OCI-LY1 (cell line): ENCODE data around the gene PEX5L.
A peak's percentile ranks its signal among the peaks of the same experiment; 100 is the strongest.

Experiments used
- H2AFZ ChIP-seq: fragments of 200-600 bp; sonication (generic), shearing (Covaris generic); 2 replicates; pipeline ENCODE4 v1.6.0; 2014; ENCODE audit warnings: antibody characterized with exemption, mild to moderate bottlenecking, low read length
- H3F3A ChIP-seq: fragments of 200-600 bp; sonication (generic), shearing (Covaris generic); 2 replicates; pipeline ENCODE4 v1.6.0; 2014; ENCODE audit warnings: mild to moderate bottlenecking, antibody characterized with exemption, low read length, moderate library complexity; ENCODE audit not compliant: insufficient read depth
- H3K27ac ChIP-seq: fragments of 200-600 bp; sonication (generic); 2 replicates; pipeline ENCODE4 v1.5.1; 2014; ENCODE audit warnings: low read length, mixed run types, mild to moderate bottlenecking, low read depth; ENCODE audit not compliant: poor library complexity, severe bottlenecking
- H3K27me3 ChIP-seq: fragments of 200-600 bp; sonication (generic); 2 replicates; pipeline ENCODE4 v1.6.0; 2014; ENCODE audit warnings: antibody characterized with exemption, mild to moderate bottlenecking, low read length, moderate library complexity; ENCODE audit not compliant: insufficient read depth
- H3K36me3 ChIP-seq: fragments of 200-600 bp; sonication (generic); 2 replicates; pipeline ENCODE4 v1.6.1; 2014; ENCODE audit warnings: mild to moderate bottlenecking, antibody characterized with exemption, low read length, moderate library complexity, mixed read lengths; ENCODE audit not compliant: insufficient read depth
- H3K4me1 ChIP-seq: fragments of 200-600 bp; sonication (generic); 2 replicates; pipeline ENCODE4 v1.5.1; 2014; ENCODE audit warnings: mild to moderate bottlenecking, low read length, moderate library complexity; ENCODE audit not compliant: insufficient read depth, severe bottlenecking
- H3K4me2 ChIP-seq: fragments of 200-600 bp; sonication (generic), shearing (Covaris generic); 2 replicates; pipeline ENCODE4 v1.6.1; 2014; ENCODE audit warnings: low read length
- H3K4me3 ChIP-seq: fragments of 200-600 bp; sonication (generic); 2 replicates; pipeline ENCODE4 v1.5.1; 2014; ENCODE audit warnings: low read length, low read depth, mild to moderate bottlenecking, mixed read lengths; ENCODE audit not compliant: poor library complexity, severe bottlenecking
- H3K79me2 ChIP-seq: fragments of 200-600 bp; shearing (Covaris generic); 2 replicates; pipeline ENCODE4 v1.6.1; 2016; ENCODE audit warnings: mixed run types, low read length, mixed read lengths; ENCODE audit not compliant: insufficient read depth
- H3K9ac ChIP-seq: fragments of 200-600 bp; sonication (generic), shearing (Covaris generic); 2 replicates; pipeline ENCODE4 v1.6.1; 2014; ENCODE audit warnings: mild to moderate bottlenecking, low read length, mixed read lengths
- H3K9me2 ChIP-seq: fragments of 200-600 bp; sonication (generic), shearing (Covaris generic); 2 replicates; pipeline ENCODE4 v1.6.1; 2014; ENCODE audit warnings: low read depth, mild to moderate bottlenecking, low read length, mixed read lengths
- H3K9me3 ChIP-seq: fragments of 200-600 bp; shearing (Covaris generic); 2 replicates; pipeline ENCODE4 v1.6.1; 2014; ENCODE audit warnings: low read length, mixed read lengths
- H4K20me1 ChIP-seq: fragments of 200-600 bp; sonication (generic), shearing (Covaris generic); 2 replicates; pipeline ENCODE4 v1.6.0; 2016; ENCODE audit warnings: mild to moderate bottlenecking, low read length; ENCODE audit not compliant: insufficient read depth
- CTCF ChIP-seq: fragments of 200-600 bp; sonication (generic), shearing (Covaris generic); IDR thresholded peaks from 2 replicates; pipeline ENCODE4 v1.5.1; 2017; ENCODE audit warnings: mild to moderate bottlenecking, antibody characterized with exemption, low read length, moderate library complexity, mixed read lengths
- EZH2 ChIP-seq: fragments of 200-600 bp; sonication (generic), shearing (Covaris generic); IDR thresholded peaks from 2 replicates; pipeline ENCODE4 v1.8.0; 2017; ENCODE audit warnings: borderline replicate concordance, mixed run types, mild to moderate bottlenecking, antibody characterized with exemption, low read length, moderate library complexity, mixed read lengths

PEX5L gene

DNA sequence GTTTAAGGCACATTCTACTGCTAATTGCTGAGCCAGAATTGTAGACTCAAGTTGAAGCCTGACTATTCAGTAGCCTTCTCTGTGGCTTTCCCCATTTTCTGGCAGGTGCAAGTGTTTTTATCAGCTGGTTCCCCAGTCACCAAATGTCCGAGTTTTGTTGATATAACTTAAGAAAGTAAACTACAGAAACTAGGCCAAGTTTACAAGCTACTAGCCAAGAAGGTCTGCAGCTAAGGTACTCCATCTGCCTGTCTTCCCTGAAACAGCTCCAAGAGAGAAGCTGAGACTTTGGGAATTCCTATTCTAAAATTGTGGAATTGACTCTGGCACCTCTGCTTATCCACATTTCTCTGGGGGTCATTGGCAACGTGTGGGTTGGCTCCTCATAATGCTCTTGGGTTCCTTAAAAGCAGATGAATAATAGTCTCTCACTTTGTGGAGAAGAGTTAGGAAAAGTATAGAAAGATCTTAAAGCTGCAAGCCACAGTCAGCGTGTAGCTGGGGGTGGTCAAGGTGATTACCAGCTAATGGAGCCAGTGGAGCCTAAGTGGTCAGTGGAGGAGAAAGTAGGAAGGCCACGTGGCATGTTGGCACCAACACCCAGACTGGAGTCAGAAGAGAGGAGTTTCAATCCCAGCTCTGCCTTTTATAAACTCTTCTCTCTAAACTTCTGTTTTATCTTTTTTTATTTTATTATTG lies 128.8 kb downstream of the PEX5L start:
- Histone ChIP-seq H3F3A (no peaks in the 10 kb centered on the region), H2AFZ (no peak overlapping the region), H3K4me3 (no peak overlapping the region), H3K9me2 (no peaks in the 10 kb centered on the region), H3K4me1 (no peaks in the 10 kb centered on the region), H3K27me3 (no peaks in the 10 kb centered on the region), H3K9ac (no peak overlapping the region), H3K4me2 (no peak overlapping the region), H3K79me2 (no peaks in the 10 kb centered on the region), H3K27ac (no peak overlapping the region), H3K36me3 (no peaks in the 10 kb centered on the region), H3K9me3 (no peaks in the 10 kb centered on the region), H4K20me1 (no peaks in the 10 kb centered on the region)
- TF ChIP-seq EZH2 (no peak), CTCF (no peak)

DNA sequence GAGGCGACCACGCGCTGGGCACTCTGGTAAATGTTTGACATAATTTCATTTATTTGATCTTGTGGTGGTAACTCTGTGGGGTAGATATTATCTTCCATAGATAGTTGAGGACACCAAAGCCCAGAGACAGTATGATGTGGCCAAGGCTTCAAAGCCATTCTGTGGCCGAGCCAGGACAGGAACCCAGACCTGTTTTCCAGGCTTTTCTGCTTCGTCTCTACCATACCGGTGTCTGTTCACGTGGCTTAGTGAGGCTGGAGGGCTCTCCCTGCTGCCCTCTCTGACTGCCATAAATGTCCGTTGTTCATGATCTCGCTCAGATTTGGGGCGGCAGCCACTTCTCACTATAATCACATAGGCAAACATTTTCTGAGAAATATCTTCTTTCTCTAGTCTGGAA lies 134.7 kb downstream of the PEX5L start:
- H3K9me3 ChIP-seq, result no peaks in the 10 kb centered on the region
- H3K79me2 ChIP-seq, result no peaks in the 10 kb centered on the region
- H3K27me3 ChIP-seq, result no peaks in the 10 kb centered on the region
- H3K4me3 ChIP-seq, result no peak overlapping the region
- no peak for TF ChIP-seq EZH2
- no peak overlapping the region for H3K27ac ChIP-seq
- no peaks in the 10 kb centered on the region for H4K20me1 ChIP-seq
- peaks cover 10% of the 10 kb centered on the region for H3K4me1 ChIP-seq
- no peaks in the 10 kb centered on the region for H3K36me3 ChIP-seq
- H3K9ac ChIP-seq, result no peak overlapping the region
- H3K4me2 ChIP-seq, result no peak overlapping the region
- peak overlapping the region; percentile 4; the same call in 1 of the 2 replicates for H2AFZ ChIP-seq
- no peaks in the 10 kb centered on the region for H3K9me2 ChIP-seq
- no peaks in the 10 kb centered on the region for H3F3A ChIP-seq

DNA sequence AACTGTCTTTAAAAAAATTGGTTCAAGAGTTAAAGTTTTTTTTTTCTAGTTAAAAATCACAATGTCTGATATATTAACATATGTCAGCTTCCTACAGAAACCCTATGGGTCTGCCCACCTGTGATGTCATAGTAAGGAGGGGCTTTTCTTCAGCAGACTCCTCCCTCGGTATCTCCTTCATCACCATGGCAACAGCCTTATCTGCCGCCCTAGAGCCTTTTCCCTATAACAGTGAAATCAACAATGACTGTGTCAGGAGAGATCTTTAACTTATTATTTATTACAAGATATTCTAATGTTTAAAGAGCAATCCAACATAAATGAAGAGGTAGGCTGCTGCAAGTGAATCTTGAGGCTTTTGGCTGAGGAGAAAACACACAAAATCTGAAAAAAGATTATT lies 138.7 kb downstream of the PEX5L start:
- H3K4me3 ChIP-seq, result no peak overlapping the region
- no peak overlapping the region for H3K9ac ChIP-seq
- H3K9me3 ChIP-seq, result no peaks in the 10 kb centered on the region
- H4K20me1 ChIP-seq, result no peaks in the 10 kb centered on the region
- peaks cover 10% of the 10 kb centered on the region for H3K4me1 ChIP-seq
- no peaks in the 10 kb centered on the region for H3K27me3 ChIP-seq
- no peaks in the 10 kb centered on the region for H3K36me3 ChIP-seq
- no peaks in the 10 kb centered on the region for H3F3A ChIP-seq
- no peak overlapping the region for H3K27ac ChIP-seq
- no peak for TF ChIP-seq EZH2
- TF ChIP-seq CTCF, result no peak
- no peaks in the 10 kb centered on the region for H3K9me2 ChIP-seq
- no peaks in the 10 kb centered on the region for H3K79me2 ChIP-seq
- H3K4me2 ChIP-seq, result no peak overlapping the region
- no peak overlapping the region for H2AFZ ChIP-seq

DNA sequence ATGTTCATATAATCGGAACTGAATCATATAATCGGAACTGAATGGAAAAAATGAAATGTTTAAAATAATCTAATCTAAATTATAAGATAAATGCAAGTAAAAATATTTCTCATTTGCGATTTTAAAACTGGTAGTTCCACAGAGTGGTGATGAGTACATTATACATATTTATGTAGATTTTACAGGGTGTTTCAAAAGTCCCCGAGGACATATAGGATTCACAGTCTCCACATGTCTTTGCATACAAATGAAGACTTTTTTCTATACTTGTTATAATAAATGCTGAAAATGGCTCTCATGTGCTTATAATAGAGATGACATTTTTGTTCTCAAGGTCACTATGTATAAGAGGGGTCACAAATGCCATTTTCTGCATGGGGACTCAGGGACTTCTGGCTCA lies 139.5 kb downstream of the PEX5L start:
- H3K4me1 ChIP-seq, result peaks cover 9% of the 10 kb centered on the region
- TF ChIP-seq EZH2 (no peak), CTCF (no peak)
- H3K9me3 ChIP-seq, result no peaks in the 10 kb centered on the region
- no peaks in the 10 kb centered on the region for H3K36me3 ChIP-seq
- H3K9me2 ChIP-seq, result no peaks in the 10 kb centered on the region
- H4K20me1 ChIP-seq, result no peaks in the 10 kb centered on the region
- H3K27ac ChIP-seq, result no peak overlapping the region
- H3K4me2 ChIP-seq, result no peak overlapping the region
- no peaks in the 10 kb centered on the region for H3K79me2 ChIP-seq
- no peaks in the 10 kb centered on the region for H3K27me3 ChIP-seq
- H3K4me3 ChIP-seq, result no peak overlapping the region
- no peaks in the 10 kb centered on the region for H3F3A ChIP-seq
- H2AFZ ChIP-seq, result no peak overlapping the region
- H3K9ac ChIP-seq, result no peak overlapping the region
